K562 (cell line): Measurements from ENCODE around the gene ZNF433. TPM values are rescaled to one million over a fixed set of nuclear protein-coding genes. Genes with fewer than 3 reads are reported as not detected.

Experiments
- C11orf30 ChIP-seq: fragments of 450-650 bp; IDR thresholded peaks from 2 replicates; pipeline ENCODE4 v1.6.1; 2016; ENCODE audit warnings: low read depth, mild to moderate bottlenecking
- COPS2 ChIP-seq: fragments of 450-650 bp; conservative IDR thresholded peaks from 2 replicates; pipeline ENCODE4 v1.6.1; 2016; ENCODE audit warnings: mild to moderate bottlenecking, moderate library complexity
- DIDO1 ChIP-seq: fragments of 450-650 bp; IDR thresholded peaks from 2 replicates; pipeline ENCODE4 v1.6.1; 2016; ENCODE audit warnings: low read depth, missing biosample characterization, missing genetic modification characterization
- ETV5 ChIP-seq: sonication (generic); formaldehyde crosslinking; IDR thresholded peaks from 2 replicates; pipeline ENCODE4 v1.4.0; 2020; ENCODE audit warnings: low read depth, mild to moderate bottlenecking, missing genetic modification reagents
- GTF2E2 ChIP-seq: fragments of 200-800 bp; sonication (Bioruptor generic); IDR thresholded peaks from 2 replicates; pipeline ENCODE4 v1.6.1; 2016; ENCODE audit warnings: missing genetic modification characterization, missing compliant biosample characterization
- HDAC1 ChIP-seq, 2 experiments: fragments of 450-650 bp; IDR thresholded peaks; 2 replicates each; pipeline ENCODE4 v1.6.1; 2016 to 2017; ENCODE audit warnings: inconsistent platforms in 1 of 2, mild to moderate bottlenecking in 1 of 2, moderate library complexity in 1 of 2
- HNRNPK ChIP-seq: fragments of 200-400 bp; formaldehyde crosslinking; IDR thresholded peaks from one replicate; pipeline ENCODE4 v1.6.1; 2018; ENCODE audit warnings: mild to moderate bottlenecking, low read depth, low read length; ENCODE audit not compliant: poor library complexity, severe bottlenecking
- NCOA6 ChIP-seq: fragments of 450-650 bp; IDR thresholded peaks from 2 replicates; pipeline ENCODE4 v1.6.1; 2017; ENCODE audit warnings: mild to moderate bottlenecking
- PHF20 ChIP-seq: fragments of 450-650 bp; IDR thresholded peaks from 2 replicates; pipeline ENCODE4 v1.6.1; 2018; ENCODE audit not compliant: partially characterized antibody
- PHF8 ChIP-seq: fragments of 200-600 bp; sonication (generic); IDR thresholded peaks from 2 replicates; pipeline ENCODE4 v1.6.1; 2012; ENCODE audit warnings: mixed run types, mild to moderate bottlenecking, inconsistent platforms, low read length, moderate library complexity, borderline replicate concordance
- RBM39 ChIP-seq: fragments of 200-400 bp; formaldehyde crosslinking; optimal IDR thresholded peaks from 2 replicates; pipeline ENCODE3; 2018; ENCODE audit warnings: low read depth, low read length
- SMAD4 ChIP-seq: fragments of 250-450 bp; sonication (Bioruptor Pico); conservative IDR thresholded peaks from 2 replicates; pipeline ENCODE4 v1.8.0; 2021; ENCODE audit warnings: inconsistent platforms, mild to moderate bottlenecking, moderate library complexity
- SMC3 ChIP-seq: conservative IDR thresholded peaks from 2 replicates; pipeline ENCODE4 v1.6.1; 2011; ENCODE audit warnings: low read depth, low read length, improper control_type of control experiment; ENCODE audit not compliant: insufficient read depth
- ZFPM2 ChIP-seq: fragments of 250-450 bp; sonication (Bioruptor Pico); IDR thresholded peaks from 2 replicates; pipeline ENCODE4 v1.5.1; 2022; ENCODE audit warnings: mild to moderate bottlenecking
- ZFX ChIP-seq: sonication (generic); formaldehyde crosslinking; IDR thresholded peaks from 2 replicates; pipeline ENCODE4 v1.8.0; 2022; ENCODE audit warnings: mild to moderate bottlenecking, missing genetic modification reagents, moderate library complexity
- ZKSCAN3 ChIP-seq: fragments of 250-450 bp; sonication (Bioruptor Pico); IDR thresholded peaks from 2 replicates; pipeline ENCODE4 v1.4.0; 2020
- ZNF583 ChIP-seq: fragments of 250-450 bp; sonication (Bioruptor Pico); IDR thresholded peaks from 2 replicates; pipeline ENCODE4 v1.4.0; 2020
- polyA plus RNA-seq, 8 experiments: library from polyadenylated mRNA; depleted of rRNA in 4 of 8; stranded (reverse) in 5 of 8; unstranded in 3 of 8; fragments of >200 nt; fragmentation: Nextera tagmentation in 2 of 8; fragmentation: Illumina TruSeq in 1 of 8; extraction: Ambion mirVana in 2 of 8; extraction: Trizol in 1 of 8; gene quantifications; 2 replicates each; pipeline versions ENCODE4 v1.2.1 to v1.2.3, GENCODE V29; 2011 to 2014; ENCODE audit warnings: inconsistent platforms in 1 of 8, missing spikeins in 1 of 8
- total RNA-seq, 7 experiments: library from RNA; depleted of rRNA in 6 of 7; stranded (reverse); fragments of >200 nt in 6 of 7; fragmentation: Illumina TruSeq in 2 of 7; extraction: Trizol in 2 of 7; gene quantifications; 2 replicates each; pipeline versions ENCODE4 v1.2.1 to v1.2.3, GENCODE V29; 2011 to 2021; ENCODE audit warnings: low replicate concordance in 1 of 7
- TF ChIP-seq, protein P1 (sequence below): sonication (generic); formaldehyde crosslinking; IDR thresholded peaks from 2 replicates; pipeline ENCODE4 v1.8.0; 2022; ENCODE audit warnings: mild to moderate bottlenecking, missing genetic modification reagents
- TF ChIP-seq, protein P2 (sequence below): fragments of 450-650 bp; IDR thresholded peaks from 2 replicates; pipeline ENCODE4 v1.6.1; 2016
- TF ChIP-seq, protein P3 (sequence below): fragments of 250-450 bp; sonication (Bioruptor Pico); IDR thresholded peaks from 2 replicates; pipeline ENCODE4 v1.9.0; 2021; ENCODE audit warnings: mild to moderate bottlenecking
- TF ChIP-seq, protein P4 (sequence below): fragments of 450-650 bp; IDR thresholded peaks from 2 replicates; pipeline ENCODE4 v1.6.1; 2017; ENCODE audit warnings: antibody characterized with exemption, mild to moderate bottlenecking
- TF ChIP-seq, protein P5 (sequence below): sonication (generic); formaldehyde crosslinking; IDR thresholded peaks from 2 replicates; pipeline ENCODE4 v1.8.0; 2022; ENCODE audit warnings: mild to moderate bottlenecking, missing genetic modification reagents

The ZNF433 gene
- total and polyA plus RNA-seq, 9 of the 15 experiments (the other 6 are each of a cell fraction or from before 2014, with no cell fraction given) = 2.0 to 4.1 (median 2.9) TPM

DNA sequence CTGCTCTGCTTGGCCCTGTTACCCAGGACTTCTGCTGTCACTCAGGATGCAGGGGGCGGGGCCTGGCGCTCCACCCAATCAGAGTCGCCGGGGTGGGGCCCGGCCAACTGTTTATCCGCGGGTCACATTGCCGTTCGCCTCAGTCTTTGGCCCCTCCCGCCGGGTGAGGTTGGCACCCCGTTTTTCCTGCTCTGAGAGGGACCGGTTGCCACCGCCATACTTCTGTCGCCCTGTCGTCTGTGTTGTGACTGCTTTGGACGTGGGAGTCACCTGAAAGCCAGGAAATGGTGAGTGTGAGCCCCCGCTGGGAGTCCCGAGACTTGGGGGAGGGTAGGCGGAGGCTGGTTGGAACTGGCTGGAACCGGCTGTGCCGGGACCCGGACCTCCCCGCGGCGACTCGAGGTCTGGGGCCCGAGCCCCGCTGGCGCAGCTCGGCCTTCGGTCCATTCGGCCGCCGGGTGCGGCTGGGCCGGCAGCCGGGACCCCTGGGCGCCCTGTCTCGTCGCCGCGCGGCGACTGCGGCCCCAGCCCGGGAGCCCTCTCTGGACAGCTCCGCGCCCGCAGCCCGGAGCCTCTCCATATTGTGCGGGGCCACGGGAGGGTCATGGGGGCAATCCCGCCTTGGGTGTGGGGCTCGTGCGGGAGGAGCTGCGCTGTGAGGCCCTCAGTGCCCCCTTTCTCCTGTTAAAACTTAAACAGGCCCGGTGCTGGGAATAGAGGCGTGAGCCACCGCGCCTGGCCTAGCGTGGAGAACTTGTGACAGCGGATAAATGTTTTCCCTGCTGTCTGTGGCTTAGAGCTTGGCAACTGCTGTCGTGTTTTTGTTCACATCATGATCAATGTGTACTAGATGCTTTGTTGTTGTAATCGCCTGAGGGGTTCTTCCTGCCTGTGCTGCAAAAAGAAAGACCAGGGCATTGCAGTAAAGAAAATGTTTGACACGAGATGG lies 29.4 kb upstream of the ZNF433 start, which contains the start of gene ZNF844 (continued):
- TF ChIP-seq, protein P1, sequence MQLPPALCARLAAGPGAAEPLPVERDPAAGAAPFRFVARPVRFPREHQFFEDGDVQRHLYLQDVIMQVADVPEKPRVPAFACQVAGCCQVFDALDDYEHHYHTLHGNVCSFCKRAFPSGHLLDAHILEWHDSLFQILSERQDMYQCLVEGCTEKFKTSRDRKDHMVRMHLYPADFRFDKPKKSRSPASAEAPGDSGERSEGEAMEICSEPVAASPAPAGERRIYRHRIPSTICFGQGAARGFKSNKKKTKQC = no peak
- TF ChIP-seq SMC3 (no peak), ZNF583 (no peak), PHF8 (peak; percentile 45; the same call in 1 of the 2 replicates), ETV5 (CRISPR knock-in tag) (no peak), GTF2E2 (tag) (no peak), HDAC1 (IDR thresholded peaks at IDR 0.05) (peak in 1 of 2 experiments; percentile 26; a peak in 1 of 4 replicates), SMAD4 (CRISPR knock-in tag) (peak; percentile 43; the same call in 1 of the 2 replicates), ZKSCAN3 (no peak), DIDO1 (tag) (no peak), NCOA6 (no peak), RBM39 (no peak), COPS2 (no peak), C11orf30 (no peak), ZFX (CRISPR knock-in tag) (no peak), ZFPM2 (CRISPR knock-in tag) (no peak), PHF20 (no peak), HNRNPK (no peak)
- TF ChIP-seq, protein P2, sequence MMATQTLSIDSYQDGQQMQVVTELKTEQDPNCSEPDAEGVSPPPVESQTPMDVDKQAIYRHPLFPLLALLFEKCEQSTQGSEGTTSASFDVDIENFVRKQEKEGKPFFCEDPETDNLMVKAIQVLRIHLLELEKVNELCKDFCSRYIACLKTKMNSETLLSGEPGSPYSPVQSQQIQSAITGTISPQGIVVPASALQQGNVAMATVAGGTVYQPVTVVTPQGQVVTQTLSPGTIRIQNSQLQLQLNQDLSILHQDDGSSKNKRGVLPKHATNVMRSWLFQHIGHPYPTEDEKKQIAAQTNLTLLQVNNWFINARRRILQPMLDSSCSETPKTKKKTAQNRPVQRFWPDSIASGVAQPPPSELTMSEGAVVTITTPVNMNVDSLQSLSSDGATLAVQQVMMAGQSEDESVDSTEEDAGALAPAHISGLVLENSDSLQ = peak; percentile 98
- TF ChIP-seq, protein P3, sequence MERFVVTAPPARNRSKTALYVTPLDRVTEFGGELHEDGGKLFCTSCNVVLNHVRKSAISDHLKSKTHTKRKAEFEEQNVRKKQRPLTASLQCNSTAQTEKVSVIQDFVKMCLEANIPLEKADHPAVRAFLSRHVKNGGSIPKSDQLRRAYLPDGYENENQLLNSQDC (CRISPR knock-in tag) = no peak
- TF ChIP-seq, protein P4, sequence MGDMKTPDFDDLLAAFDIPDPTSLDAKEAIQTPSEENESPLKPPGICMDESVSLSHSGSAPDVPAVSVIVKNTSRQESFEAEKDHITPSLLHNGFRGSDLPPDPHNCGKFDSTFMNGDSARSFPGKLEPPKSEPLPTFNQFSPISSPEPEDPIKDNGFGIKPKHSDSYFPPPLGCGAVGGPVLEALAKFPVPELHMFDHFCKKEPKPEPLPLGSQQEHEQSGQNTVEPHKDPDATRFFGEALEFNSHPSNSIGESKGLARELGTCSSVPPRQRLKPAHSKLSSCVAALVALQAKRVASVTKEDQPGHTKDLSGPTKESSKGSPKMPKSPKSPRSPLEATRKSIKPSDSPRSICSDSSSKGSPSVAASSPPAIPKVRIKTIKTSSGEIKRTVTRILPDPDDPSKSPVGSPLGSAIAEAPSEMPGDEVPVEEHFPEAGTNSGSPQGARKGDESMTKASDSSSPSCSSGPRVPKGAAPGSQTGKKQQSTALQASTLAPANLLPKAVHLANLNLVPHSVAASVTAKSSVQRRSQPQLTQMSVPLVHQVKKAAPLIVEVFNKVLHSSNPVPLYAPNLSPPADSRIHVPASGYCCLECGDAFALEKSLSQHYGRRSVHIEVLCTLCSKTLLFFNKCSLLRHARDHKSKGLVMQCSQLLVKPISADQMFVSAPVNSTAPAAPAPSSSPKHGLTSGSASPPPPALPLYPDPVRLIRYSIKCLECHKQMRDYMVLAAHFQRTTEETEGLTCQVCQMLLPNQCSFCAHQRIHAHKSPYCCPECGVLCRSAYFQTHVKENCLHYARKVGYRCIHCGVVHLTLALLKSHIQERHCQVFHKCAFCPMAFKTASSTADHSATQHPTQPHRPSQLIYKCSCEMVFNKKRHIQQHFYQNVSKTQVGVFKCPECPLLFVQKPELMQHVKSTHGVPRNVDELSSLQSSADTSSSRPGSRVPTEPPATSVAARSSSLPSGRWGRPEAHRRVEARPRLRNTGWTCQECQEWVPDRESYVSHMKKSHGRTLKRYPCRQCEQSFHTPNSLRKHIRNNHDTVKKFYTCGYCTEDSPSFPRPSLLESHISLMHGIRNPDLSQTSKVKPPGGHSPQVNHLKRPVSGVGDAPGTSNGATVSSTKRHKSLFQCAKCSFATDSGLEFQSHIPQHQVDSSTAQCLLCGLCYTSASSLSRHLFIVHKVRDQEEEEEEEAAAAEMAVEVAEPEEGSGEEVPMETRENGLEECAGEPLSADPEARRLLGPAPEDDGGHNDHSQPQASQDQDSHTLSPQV = 0 out of 2 replicates have a peak, but pooled peaks have one; percentile 32
- TF ChIP-seq, protein P5, sequence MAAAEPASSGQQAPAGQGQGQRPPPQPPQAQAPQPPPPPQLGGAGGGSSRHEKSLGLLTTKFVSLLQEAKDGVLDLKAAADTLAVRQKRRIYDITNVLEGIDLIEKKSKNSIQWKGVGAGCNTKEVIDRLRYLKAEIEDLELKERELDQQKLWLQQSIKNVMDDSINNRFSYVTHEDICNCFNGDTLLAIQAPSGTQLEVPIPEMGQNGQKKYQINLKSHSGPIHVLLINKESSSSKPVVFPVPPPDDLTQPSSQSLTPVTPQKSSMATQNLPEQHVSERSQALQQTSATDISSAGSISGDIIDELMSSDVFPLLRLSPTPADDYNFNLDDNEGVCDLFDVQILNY (CRISPR knock-in tag) = no peak
